Panc1 (cell line): ENCODE data around the gene NEIL1. TPM values are rescaled to one million over a fixed set of nuclear protein-coding genes. Genes with fewer than 3 reads are reported as not detected.

Experiments
- ATAC-seq: fragments of 200-7000 bp; cut with Tn5 transposase; 2 replicates; pipeline ENCODE4 v1.9.1; 2020; ENCODE audit warnings: mild to moderate bottlenecking, moderate library complexity
- BruUV-seq: library from RNA; stranded (reverse); fragments of 400-500 nt; replicated peaks from 2 replicates; lab custom pipeline; 2021; lab: Mats Ljungman, UMichigan
- CTCF ChIA-PET: fragments of 300-600 bp; sonication (Branson Sonifier 250); formaldehyde crosslinking; loops from one replicate; lab custom pipeline; 2022; ENCODE audit warnings: antibody characterized with exemption; lab: Charles Lee
- POLR2A ChIA-PET: fragments of 300-600 bp; sonication (Branson Sonifier 250); formaldehyde crosslinking; loops from one replicate; lab custom pipeline; 2022; ENCODE audit warnings: antibody characterized with exemption; lab: Charles Lee
- DNase-seq: peaks from one replicate; pipeline ENCODE4 v3.0.0-alpha.2; 2010; ENCODE audit warnings: low read depth, low spot score
- H3K27ac ChIP-seq: 2 replicates; pipeline ENCODE4 v1.5.1; 2011; ENCODE audit warnings: mild to moderate bottlenecking, low read length, inconsistent platforms
- H3K27me3 ChIP-seq: fragments of 200-500 bp; sonication (Bioruptor generic); 2 replicates; pipeline ENCODE4 v1.6.0; 2014; ENCODE audit warnings: low read length, inconsistent platforms; ENCODE audit not compliant: control insufficient read depth, insufficient read depth
- H3K36me3 ChIP-seq: fragments of 200-500 bp; sonication (Bioruptor generic); 2 replicates; pipeline ENCODE4 v1.5.1; 2014; ENCODE audit warnings: inconsistent platforms, mild to moderate bottlenecking, low read length, moderate library complexity; ENCODE audit not compliant: control insufficient read depth, insufficient read depth
- H3K4me1 ChIP-seq: 2 replicates; pipeline ENCODE4 v1.5.1; 2011; ENCODE audit warnings: inconsistent platforms, mild to moderate bottlenecking, low read length, moderate library complexity; ENCODE audit not compliant: control insufficient read depth, insufficient read depth
- H3K4me3 ChIP-seq, 2 experiments: 2 replicates each; pipeline ENCODE4 v1.5.1; 2011 to 2012; ENCODE audit warnings: low read depth in 2 of 2, low read length in 2 of 2, mild to moderate bottlenecking in 2 of 2, inconsistent platforms in 1 of 2, moderate library complexity in 1 of 2
- H3K9me3 ChIP-seq: fragments of 200-500 bp; sonication (Bioruptor generic); 2 replicates; pipeline ENCODE4 v1.5.1; 2014; ENCODE audit warnings: low read depth, mild to moderate bottlenecking, inconsistent platforms, low read length, moderate library complexity; ENCODE audit not compliant: control insufficient read depth, insufficient read depth
- POLR2AphosphoS5 ChIP-seq: IDR thresholded peaks from 2 replicates; pipeline ENCODE4 v1.6.1; 2012; ENCODE audit warnings: mild to moderate bottlenecking, low read depth, low read length, moderate library complexity
- SIN3A ChIP-seq: IDR thresholded peaks from 2 replicates; pipeline ENCODE4 v1.6.1; 2012; ENCODE audit warnings: low read depth, mild to moderate bottlenecking, low read length, moderate library complexity, borderline replicate concordance; ENCODE audit not compliant: insufficient read depth
- TCF7L2 ChIP-seq: IDR thresholded peaks from 2 replicates; pipeline ENCODE4 v1.6.1; 2011; ENCODE audit warnings: mild to moderate bottlenecking, low read depth, low read length, inconsistent platforms
- in situ Hi-C: cut with HindIII; loops from 2 replicates; pipeline ENCODE4 v1.10.0; 2016; ENCODE audit warnings: low sequenced_read_pairs, low pct_unique_long_range_greater_than_20kb
- intact Hi-C: fragments of 100-400 bp; cut with micrococcal nuclease; formaldehyde crosslinking; loops from one replicate; pipeline ENCODE4 v1.10.0; 2022; ENCODE audit not compliant: unreplicated experiment
- total RNA-seq: library from RNA; stranded (reverse); gene quantifications from one replicate; pipeline ENCODE4 v1.2.1, GENCODE V29; 2021; ENCODE audit not compliant: unreplicated experiment
- TF ChIP-seq, protein P1 (sequence below), 2 experiments: IDR thresholded peaks; 2 replicates each; pipeline ENCODE4 v1.6.1; 2011 to 2012; ENCODE audit warnings: low read depth in 2 of 2, control low read depth in 1 of 2, low read length in 1 of 2, mild to moderate bottlenecking in 1 of 2, moderate library complexity in 1 of 2; ENCODE audit not compliant: insufficient read depth in 1 of 2
- TF ChIP-seq, protein P2 (sequence below): fragments of 450-650 bp; IDR thresholded peaks from 2 replicates; pipeline ENCODE4 v1.5.1; 2017; ENCODE audit warnings: mild to moderate bottlenecking

The NEIL1 gene
- total RNA-seq, 1 experiment from 2014 or later = 3.4 TPM

DNA sequence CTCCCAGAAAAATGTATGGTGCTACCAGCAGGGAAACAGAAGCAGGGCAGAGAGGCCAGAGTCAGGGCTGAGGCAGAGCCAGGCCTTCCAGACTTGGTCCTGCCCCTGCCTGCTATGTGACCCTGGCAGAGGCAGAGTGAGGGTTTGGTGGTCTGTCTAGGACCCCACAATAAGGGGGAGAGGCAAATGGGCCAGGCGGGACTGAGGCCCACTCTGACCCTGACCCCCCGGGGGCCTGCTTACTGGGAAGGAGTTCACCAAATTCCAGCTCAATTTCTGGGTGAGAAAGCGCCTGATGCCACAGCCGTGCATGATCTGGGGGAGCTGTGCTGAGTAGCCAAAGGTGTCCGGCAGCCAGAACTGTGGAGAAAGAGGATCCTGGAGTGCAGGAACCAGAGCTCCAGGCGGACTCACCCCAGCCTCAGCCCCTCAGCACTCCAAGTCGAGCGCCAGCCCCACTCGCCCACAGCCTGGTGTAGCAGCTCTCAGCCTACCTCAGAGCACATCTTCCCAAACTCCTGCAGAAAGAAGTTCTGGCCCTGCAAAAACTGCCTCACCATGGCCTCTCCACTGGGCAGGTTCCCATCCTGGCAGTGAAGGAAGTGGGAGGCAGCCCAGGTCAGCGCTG is 14.6 kb downstream of the NEIL1 start:
- H3K36me3 ChIP-seq = no peaks in the 10 kb centered on the region; the same call in 1 of the 2 replicates
- no peak overlapping the region for H3K4me3 ChIP-seq
- POLR2A ChIA-PET = no interaction called here
- CTCF ChIA-PET = no interaction called here
- intact Hi-C loops (no loop called here), in situ Hi-C loops (no loop called here)
- no peaks in the 10 kb centered on the region for H3K27me3 ChIP-seq
- ATAC-seq = no peak
- no peaks in the 10 kb centered on the region for H3K9me3 ChIP-seq
- no peaks in the 10 kb centered on the region for H3K4me1 ChIP-seq
- TF ChIP-seq POLR2AphosphoS5 (no peak), TCF7L2 (no peak), SIN3A (no peak)
- TF ChIP-seq, protein P1, sequence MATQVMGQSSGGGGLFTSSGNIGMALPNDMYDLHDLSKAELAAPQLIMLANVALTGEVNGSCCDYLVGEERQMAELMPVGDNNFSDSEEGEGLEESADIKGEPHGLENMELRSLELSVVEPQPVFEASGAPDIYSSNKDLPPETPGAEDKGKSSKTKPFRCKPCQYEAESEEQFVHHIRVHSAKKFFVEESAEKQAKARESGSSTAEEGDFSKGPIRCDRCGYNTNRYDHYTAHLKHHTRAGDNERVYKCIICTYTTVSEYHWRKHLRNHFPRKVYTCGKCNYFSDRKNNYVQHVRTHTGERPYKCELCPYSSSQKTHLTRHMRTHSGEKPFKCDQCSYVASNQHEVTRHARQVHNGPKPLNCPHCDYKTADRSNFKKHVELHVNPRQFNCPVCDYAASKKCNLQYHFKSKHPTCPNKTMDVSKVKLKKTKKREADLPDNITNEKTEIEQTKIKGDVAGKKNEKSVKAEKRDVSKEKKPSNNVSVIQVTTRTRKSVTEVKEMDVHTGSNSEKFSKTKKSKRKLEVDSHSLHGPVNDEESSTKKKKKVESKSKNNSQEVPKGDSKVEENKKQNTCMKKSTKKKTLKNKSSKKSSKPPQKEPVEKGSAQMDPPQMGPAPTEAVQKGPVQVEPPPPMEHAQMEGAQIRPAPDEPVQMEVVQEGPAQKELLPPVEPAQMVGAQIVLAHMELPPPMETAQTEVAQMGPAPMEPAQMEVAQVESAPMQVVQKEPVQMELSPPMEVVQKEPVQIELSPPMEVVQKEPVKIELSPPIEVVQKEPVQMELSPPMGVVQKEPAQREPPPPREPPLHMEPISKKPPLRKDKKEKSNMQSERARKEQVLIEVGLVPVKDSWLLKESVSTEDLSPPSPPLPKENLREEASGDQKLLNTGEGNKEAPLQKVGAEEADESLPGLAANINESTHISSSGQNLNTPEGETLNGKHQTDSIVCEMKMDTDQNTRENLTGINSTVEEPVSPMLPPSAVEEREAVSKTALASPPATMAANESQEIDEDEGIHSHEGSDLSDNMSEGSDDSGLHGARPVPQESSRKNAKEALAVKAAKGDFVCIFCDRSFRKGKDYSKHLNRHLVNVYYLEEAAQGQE (IDR thresholded peaks at IDR 0.05; ENCODE audit: insufficient read depth in 1 of 2, low read depth in 2 of 2, low read length in 1 of 2) = no peak
- TF ChIP-seq, protein P2, sequence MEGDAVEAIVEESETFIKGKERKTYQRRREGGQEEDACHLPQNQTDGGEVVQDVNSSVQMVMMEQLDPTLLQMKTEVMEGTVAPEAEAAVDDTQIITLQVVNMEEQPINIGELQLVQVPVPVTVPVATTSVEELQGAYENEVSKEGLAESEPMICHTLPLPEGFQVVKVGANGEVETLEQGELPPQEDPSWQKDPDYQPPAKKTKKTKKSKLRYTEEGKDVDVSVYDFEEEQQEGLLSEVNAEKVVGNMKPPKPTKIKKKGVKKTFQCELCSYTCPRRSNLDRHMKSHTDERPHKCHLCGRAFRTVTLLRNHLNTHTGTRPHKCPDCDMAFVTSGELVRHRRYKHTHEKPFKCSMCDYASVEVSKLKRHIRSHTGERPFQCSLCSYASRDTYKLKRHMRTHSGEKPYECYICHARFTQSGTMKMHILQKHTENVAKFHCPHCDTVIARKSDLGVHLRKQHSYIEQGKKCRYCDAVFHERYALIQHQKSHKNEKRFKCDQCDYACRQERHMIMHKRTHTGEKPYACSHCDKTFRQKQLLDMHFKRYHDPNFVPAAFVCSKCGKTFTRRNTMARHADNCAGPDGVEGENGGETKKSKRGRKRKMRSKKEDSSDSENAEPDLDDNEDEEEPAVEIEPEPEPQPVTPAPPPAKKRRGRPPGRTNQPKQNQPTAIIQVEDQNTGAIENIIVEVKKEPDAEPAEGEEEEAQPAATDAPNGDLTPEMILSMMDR = no peak
- no peak for DNase-seq
- H3K27ac ChIP-seq = no peak overlapping the region
- no TSS peak for BruUV-seq

DNA sequence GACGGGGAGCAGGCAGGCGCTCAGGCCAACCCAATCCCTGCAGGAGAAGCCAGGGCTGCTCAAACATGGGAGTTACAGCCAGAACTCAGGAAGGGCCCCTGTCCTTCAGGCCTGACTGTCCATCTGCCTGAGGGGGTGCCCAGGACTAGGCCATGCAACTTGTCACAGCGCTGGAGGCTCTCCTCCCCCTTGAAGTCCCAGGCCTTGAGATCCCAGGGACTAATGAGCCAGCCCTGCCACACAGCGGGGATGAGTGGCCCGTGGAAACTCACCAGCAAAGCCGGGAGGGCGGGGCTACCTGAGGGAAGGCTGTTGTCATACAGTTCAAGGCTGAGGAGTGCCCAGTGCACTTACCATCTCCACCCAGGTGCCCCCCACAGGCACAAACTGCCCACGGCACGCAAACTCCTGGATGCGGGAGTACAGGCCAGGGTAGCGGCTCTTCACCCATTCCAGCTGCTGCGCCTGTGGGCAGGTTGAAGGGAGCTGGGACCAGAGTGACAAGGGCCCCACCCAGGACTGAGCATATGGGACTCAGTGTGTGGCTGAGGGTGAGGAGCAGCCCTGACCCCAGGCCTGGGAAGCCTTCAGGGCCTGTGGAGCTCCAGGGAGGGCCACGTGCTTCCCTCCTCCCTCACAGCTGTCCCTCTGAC is 15.3 kb downstream of the NEIL1 start:
- H3K4me1 ChIP-seq = peaks cover under 1% of the 10 kb centered on the region; the same call in 1 of the 2 replicates
- peak; percentile 33; the same call in 1 of the 2 replicates for ATAC-seq
- no peak overlapping the region for H3K4me3 ChIP-seq
- POLR2A ChIA-PET = no interaction called here
- no peaks in the 10 kb centered on the region for H3K27me3 ChIP-seq
- DNase-seq = no peak
- in situ Hi-C loops (no loop called here), intact Hi-C loops (no loop called here)
- H3K27ac ChIP-seq = no peak overlapping the region
- CTCF ChIA-PET = no interaction called here
- BruUV-seq = no TSS peak
- no peaks in the 10 kb centered on the region for H3K9me3 ChIP-seq
- no peak; the same call in 1 of the 2 replicates for TF ChIP-seq POLR2AphosphoS5
- no peaks in the 10 kb centered on the region; the same call in 1 of the 2 replicates for H3K36me3 ChIP-seq
